Activated naive CD8-positive, alpha-beta T cell treated with anti-CD3 and anti-CD28 coated beads, Interleukin-2, amount 10 ng/mL, durations not matched to agents 7 days and 5 days (primary cell): ENCODE data around the gene MAP1B. TPM values are rescaled to one million over a fixed set of nuclear protein-coding genes. Genes with fewer than 3 reads are reported as not detected.

Experiments used
- ATAC-seq: fragments of 150-1000 bp; cut with Tn5 transposase; one replicate; pipeline ENCODE4 v1.10.0; 2021; ENCODE audit warnings: low read depth, moderate library complexity
- POLR2A ChIA-PET: fragments of 350-600 bp; sonication (Branson Sonifier 250); formaldehyde crosslinking; loops from one replicate; lab custom pipeline; 2021; ENCODE audit warnings: antibody characterized with exemption; lab: Charles Lee
- DNase-seq: peaks from one replicate; pipeline ENCODE4 v3.0.0; 2021
- H3K27ac Mint-ChIP-seq: one replicate; pipeline ENCODE4 v1.8.0; 2022; ENCODE audit warnings: mild to moderate bottlenecking, mixed read lengths
- H3K27me3 Mint-ChIP-seq: one replicate; pipeline ENCODE4 v1.8.0; 2022; ENCODE audit warnings: mild to moderate bottlenecking, moderate library complexity, mixed read lengths
- H3K36me3 Mint-ChIP-seq: one replicate; pipeline ENCODE4 v1.8.0; 2021; ENCODE audit warnings: mild to moderate bottlenecking, mixed read lengths
- H3K4me1 Mint-ChIP-seq: one replicate; pipeline ENCODE4 v1.8.0; 2021; ENCODE audit warnings: mixed read lengths
- H3K4me3 Mint-ChIP-seq: one replicate; pipeline ENCODE4 v1.8.0; 2022; ENCODE audit warnings: mild to moderate bottlenecking, moderate library complexity, mixed read lengths
- H3K9me3 Mint-ChIP-seq: one replicate; pipeline ENCODE4 v1.8.0; 2021; ENCODE audit warnings: mixed read lengths
- total RNA-seq, 2 experiments: library from RNA; stranded (reverse); gene quantifications; one replicate each; pipeline ENCODE4 v1.2.3, GENCODE V29; 2021

MAP1B gene
- total RNA-seq, 2 experiments from 2014 or later, result not detected

GRCh38 chr5:72184408-72184807, 77.1 kb downstream of the MAP1B start:
- H3K27ac Mint-ChIP-seq, result no peak overlapping the region

GRCh38 chr5:72185496-72186329, 78.4 kb downstream of the MAP1B start:
- Mint-ChIP-seq H3K9me3 (no peaks in the 10 kb centered on the region), H3K4me3 (no peak overlapping the region), H3K27me3 (peaks cover 37% of the 10 kb centered on the region)

More at GRCh38 chr5:72184408-72184807, 77.1 kb downstream of the MAP1B start:
- Mint-ChIP-seq H3K4me1 (peaks cover 1% of the 10 kb centered on the region), H3K4me3 (no peak overlapping the region), H3K9me3 (no peaks in the 10 kb centered on the region), H3K36me3 (no peaks in the 10 kb centered on the region), H3K27me3 (peaks cover 39% of the 10 kb centered on the region)
- POLR2A ChIA-PET, result no interaction called here
- DNase-seq, result no peak
- ATAC-seq, result no peak

GRCh38 chr5:72187388-72188075, 80.3 kb downstream of the MAP1B start:
- Mint-ChIP-seq H3K4me3 (no peak overlapping the region), H3K36me3 (no peaks in the 10 kb centered on the region), H3K9me3 (no peaks in the 10 kb centered on the region), H3K27me3 (peaks cover 41% of the 10 kb centered on the region), H3K27ac (no peak overlapping the region), H3K4me1 (no peaks in the 10 kb centered on the region)
- DNase-seq (no peak), ATAC-seq (no peak)
- POLR2A ChIA-PET, result no interaction called here

More at GRCh38 chr5:72185496-72186329, 78.4 kb downstream of the MAP1B start:
- no peak for ATAC-seq
- POLR2A ChIA-PET, result no interaction called here
- H3K27ac Mint-ChIP-seq, result no peak overlapping the region
- H3K4me1 Mint-ChIP-seq, result peaks cover 1% of the 10 kb centered on the region
- no peaks in the 10 kb centered on the region for H3K36me3 Mint-ChIP-seq
- DNase-seq, result no peak

GRCh38 chr5:72188166-72188565, 80.9 kb downstream of the MAP1B start:
- H3K4me3 Mint-ChIP-seq, result no peak overlapping the region
- DNase-seq, result no peak
- ATAC-seq, result no peak
- no peak overlapping the region for H3K27ac Mint-ChIP-seq
- no peaks in the 10 kb centered on the region for H3K4me1 Mint-ChIP-seq
- POLR2A ChIA-PET, result no interaction called here
- peaks cover 40% of the 10 kb centered on the region for H3K27me3 Mint-ChIP-seq
- no peaks in the 10 kb centered on the region for H3K36me3 Mint-ChIP-seq
- H3K9me3 Mint-ChIP-seq, result no peaks in the 10 kb centered on the region

GRCh38 chr5:72189146-72189545, 81.9 kb downstream of the MAP1B start:
- Mint-ChIP-seq H3K27ac (no peak overlapping the region), H3K36me3 (no peaks in the 10 kb centered on the region), H3K9me3 (no peaks in the 10 kb centered on the region), H3K4me1 (no peaks in the 10 kb centered on the region), H3K4me3 (no peak overlapping the region), H3K27me3 (peaks cover 38% of the 10 kb centered on the region)
- no peak for ATAC-seq
- DNase-seq, result no peak
- POLR2A ChIA-PET, result no interaction called here

- H3K4me3 Mint-ChIP-seq, result no peak overlapping the region
- no peak for ATAC-seq
These were observed 84.1 kb downstream of the MAP1B start for GRCh38 chr5:72191404-72191803.

GRCh38 chr5:72194846-72195245, 87.6 kb downstream of the MAP1B start:
- H3K9me3 Mint-ChIP-seq, result peaks cover 4% of the 10 kb centered on the region
- peaks cover 36% of the 10 kb centered on the region for H3K27me3 Mint-ChIP-seq
- POLR2A ChIA-PET, result no interaction called here
- H3K4me3 Mint-ChIP-seq, result peak overlapping the region; percentile 19
- DNase-seq (no peak), ATAC-seq (no peak)
- H3K27ac Mint-ChIP-seq, result peak overlapping the region; percentile 18
- no peaks in the 10 kb centered on the region for H3K36me3 Mint-ChIP-seq
- peaks cover 7% of the 10 kb centered on the region for H3K4me1 Mint-ChIP-seq

More at GRCh38 chr5:72191404-72191803, 84.1 kb downstream of the MAP1B start:
- Mint-ChIP-seq H3K9me3 (peaks cover 3% of the 10 kb centered on the region), H3K4me1 (peaks cover 7% of the 10 kb centered on the region), H3K36me3 (no peaks in the 10 kb centered on the region), H3K27me3 (peaks cover 50% of the 10 kb centered on the region), H3K27ac (no peak overlapping the region)
- no peak for DNase-seq
- POLR2A ChIA-PET, result no interaction called here

GRCh38 chr5:72195581-72195980, 88.3 kb downstream of the MAP1B start:
- Mint-ChIP-seq H3K27ac (no peak overlapping the region), H3K4me3 (peak overlapping the region; percentile 19), H3K9me3 (peaks cover 4% of the 10 kb centered on the region), H3K36me3 (no peaks in the 10 kb centered on the region), H3K4me1 (peaks cover 7% of the 10 kb centered on the region), H3K27me3 (peaks cover 33% of the 10 kb centered on the region)
- no peak for DNase-seq
- POLR2A ChIA-PET, result no interaction called here
- no peak for ATAC-seq

GRCh38 chr5:72197393-72197792, 90.1 kb downstream of the MAP1B start:
- Mint-ChIP-seq H3K9me3 (peaks cover 4% of the 10 kb centered on the region), H3K36me3 (no peaks in the 10 kb centered on the region), H3K27me3 (peaks cover 21% of the 10 kb centered on the region), H3K4me3 (no peak overlapping the region), H3K27ac (no peak overlapping the region), H3K4me1 (peaks cover 7% of the 10 kb centered on the region)
- no peak for ATAC-seq
- DNase-seq, result no peak
- POLR2A ChIA-PET, result no interaction called here

GRCh38 chr5:72199681-72200080, 92.4 kb downstream of the MAP1B start:
- H3K36me3 Mint-ChIP-seq, result no peaks in the 10 kb centered on the region
- DNase-seq (no peak), ATAC-seq (no peak)
- H3K27ac Mint-ChIP-seq, result no peak overlapping the region
- H3K4me1 Mint-ChIP-seq, result peaks cover 7% of the 10 kb centered on the region
- POLR2A ChIA-PET, result no interaction called here
- peaks cover 4% of the 10 kb centered on the region for H3K9me3 Mint-ChIP-seq
- no peak overlapping the region for H3K4me3 Mint-ChIP-seq
- H3K27me3 Mint-ChIP-seq, result peaks cover 10% of the 10 kb centered on the region

- Mint-ChIP-seq H3K27me3 (no peaks in the 10 kb centered on the region), H3K36me3 (peaks cover 3% of the 10 kb centered on the region), H3K9me3 (peaks cover 2% of the 10 kb centered on the region), H3K4me1 (no peaks in the 10 kb centered on the region), H3K4me3 (no peak overlapping the region), H3K27ac (no peak overlapping the region)
- ATAC-seq (no peak), DNase-seq (no peak)
- POLR2A ChIA-PET, result no interaction called here
These were observed 95.1 kb downstream of the MAP1B start for GRCh38 chr5:72202331-72202825.

- H3K36me3 Mint-ChIP-seq, result peaks cover 3% of the 10 kb centered on the region
- no peak overlapping the region for H3K4me3 Mint-ChIP-seq
- POLR2A ChIA-PET, result no interaction called here
- ATAC-seq (no peak), DNase-seq (no peak)
- H3K4me1 Mint-ChIP-seq, result no peaks in the 10 kb centered on the region
- peaks cover 2% of the 10 kb centered on the region for H3K9me3 Mint-ChIP-seq
- peaks cover 2% of the 10 kb centered on the region for H3K27me3 Mint-ChIP-seq
- no peak overlapping the region for H3K27ac Mint-ChIP-seq
These were observed 96.1 kb downstream of the MAP1B start for GRCh38 chr5:72203251-72203845.

GRCh38 chr5:72204946-72205345, 97.7 kb downstream of the MAP1B start:
- peaks cover 3% of the 10 kb centered on the region for H3K36me3 Mint-ChIP-seq
- no peaks in the 10 kb centered on the region for H3K9me3 Mint-ChIP-seq
- no peak overlapping the region for H3K27ac Mint-ChIP-seq
- H3K4me3 Mint-ChIP-seq, result no peak overlapping the region
- H3K4me1 Mint-ChIP-seq, result no peaks in the 10 kb centered on the region
- H3K27me3 Mint-ChIP-seq, result peaks cover 2% of the 10 kb centered on the region
- POLR2A ChIA-PET, result no interaction called here
- ATAC-seq, result no peak
- DNase-seq, result no peak
